SK-N-SH (cell line): Measurements from ENCODE around the gene LRTM2. TPM values are rescaled to one million over a fixed set of nuclear protein-coding genes. Genes with fewer than 3 reads are reported as not detected.

ENCODE experiments used
- CTCF ChIA-PET: fragments of 300-600, 350-600 bp; formaldehyde crosslinking; extraction: SDS; loops from one replicate; lab custom pipeline; 2021; lab: Yijun Ruan, JAX
- POLR2A ChIA-PET: fragments of 350-600 bp; sonication (Branson Sonifier 250); formaldehyde crosslinking; extraction: SDS; loops from one replicate; lab custom pipeline; 2020; ENCODE audit warnings: antibody characterized with exemption, inconsistent platforms; lab: Yijun Ruan, JAX
- DNase-seq: peaks from one replicate; pipeline ENCODE4 v3.0.0; 2012
- H2AFZ ChIP-seq: fragments of 200-600 bp; sonication (generic); 2 replicates; pipeline ENCODE4 v1.8.1; 2016; ENCODE audit warnings: antibody characterized with exemption, mild to moderate bottlenecking, low read depth
- H3F3A ChIP-seq: fragments of 200-600 bp; sonication (generic); replicated peaks from 2 replicates; pipeline ENCODE3; 2016; ENCODE audit warnings: antibody characterized with exemption, mild to moderate bottlenecking; ENCODE audit not compliant: insufficient read depth
- H3K27ac ChIP-seq, 2 experiments: fragments of 200-500 bp in 1 of 2; fragments of 200-600 bp in 1 of 2; sonication (Bioruptor generic) in 1 of 2; sonication (generic), shearing (Covaris generic) in 1 of 2; 2 replicates each; pipeline versions ENCODE4 v1.5.1 to v1.6.1; 2014 to 2016; ENCODE audit warnings: low read depth in 2 of 2, inconsistent platforms in 1 of 2, low read length in 1 of 2, mild to moderate bottlenecking in 1 of 2, mixed read lengths in 1 of 2
- H3K27me3 ChIP-seq: fragments of 200-600 bp; sonication (generic), shearing (Covaris generic); 2 replicates; pipeline ENCODE4 v1.6.1; 2016; ENCODE audit warnings: mixed run types; ENCODE audit not compliant: insufficient read depth
- H3K36me3 ChIP-seq, 2 experiments: fragments of 200-500 bp in 1 of 2; fragments of 200-600 bp in 1 of 2; sonication (Bioruptor generic) in 1 of 2; sonication (generic) in 1 of 2; replicated peaks in 1 of 2; 2 replicates each; pipeline versions ENCODE3 to v1.5.1; 2014 to 2016; ENCODE audit warnings: low read length in 1 of 2, mild to moderate bottlenecking in 1 of 2; ENCODE audit not compliant: insufficient read depth in 2 of 2, control insufficient read depth in 1 of 2
- H3K4me1 ChIP-seq, 2 experiments: fragments of 200-500 bp in 1 of 2; fragments of 200-600 bp in 1 of 2; sonication (Bioruptor generic) in 1 of 2; sonication (generic), shearing (Covaris generic) in 1 of 2; 2 replicates each; pipeline versions ENCODE4 v1.5.1 to v1.6.1; 2014 to 2016; ENCODE audit warnings: low read depth in 1 of 2, low read length in 1 of 2, mixed run types in 1 of 2; ENCODE audit not compliant: insufficient read depth in 2 of 2, control insufficient read depth in 1 of 2
- H3K4me2 ChIP-seq: fragments of 200-600 bp; sonication (generic), shearing (Covaris generic); 2 replicates; pipeline ENCODE4 v1.6.1; 2017; ENCODE audit warnings: mixed run types
- H3K4me3 ChIP-seq, 2 experiments: fragments of 200-500 bp in 1 of 2; fragments of 200-600 bp in 1 of 2; sonication (Bioruptor generic) in 1 of 2; sonication (generic), shearing (Covaris generic) in 1 of 2; 2 replicates each; pipeline versions ENCODE4 v1.5.1 to v1.8.1; 2014 to 2016; ENCODE audit warnings: low read depth in 2 of 2, inconsistent platforms in 1 of 2, low read length in 1 of 2, mild to moderate bottlenecking in 1 of 2, mixed read lengths in 1 of 2, moderate library complexity in 1 of 2
- H3K79me2 ChIP-seq: fragments of 200-600 bp; sonication (generic); 2 replicates; pipeline ENCODE4 v1.8.1; 2017; ENCODE audit warnings: mild to moderate bottlenecking; ENCODE audit not compliant: insufficient read depth
- H3K9ac ChIP-seq: fragments of 200-600 bp; sonication (generic); 2 replicates; pipeline ENCODE4 v1.6.1; 2017; ENCODE audit warnings: mixed run types
- H3K9me2 ChIP-seq: fragments of 200-600 bp; sonication (generic); 2 replicates; pipeline ENCODE4 v1.6.1; 2017; ENCODE audit warnings: mixed run types
- H3K9me3 ChIP-seq: fragments of 200-600 bp; sonication (generic); 2 replicates; pipeline ENCODE4 v1.6.1; 2017; ENCODE audit warnings: mixed run types, mild to moderate bottlenecking, moderate library complexity
- H4K20me1 ChIP-seq: fragments of 200-600 bp; sonication (generic); 2 replicates; pipeline ENCODE4 v1.6.1; 2017; ENCODE audit warnings: mild to moderate bottlenecking, mixed run types; ENCODE audit not compliant: insufficient read depth
- CHD2 ChIP-seq: fragments of 150-350 bp; IDR thresholded peaks from 2 replicates; pipeline ENCODE4 v1.6.1; 2018; ENCODE audit warnings: low read length; ENCODE audit not compliant: partially characterized antibody
- CTCF ChIP-seq: fragments of 200-600 bp; sonication (generic); IDR thresholded peaks from 2 replicates; pipeline ENCODE4 v1.6.1; 2017; ENCODE audit warnings: antibody characterized with exemption, mild to moderate bottlenecking, moderate library complexity
- EP300 ChIP-seq, 2 experiments: IDR thresholded peaks; 2 replicates each; pipeline versions ENCODE4 v1.4.0 to v1.6.1; 2012; ENCODE audit warnings: borderline replicate concordance in 1 of 2, low read depth in 1 of 2, low read length in 1 of 2
- FOXJ3 ChIP-seq: sonication (generic); formaldehyde crosslinking; IDR thresholded peaks from 2 replicates; pipeline ENCODE4 v1.5.1; 2020; ENCODE audit warnings: mild to moderate bottlenecking, missing genetic modification reagents
- FOXM1 ChIP-seq: IDR thresholded peaks from 2 replicates; pipeline ENCODE4 v1.4.0; 2012; ENCODE audit warnings: low read depth, mild to moderate bottlenecking
- GATA2 ChIP-seq: sonication (generic); formaldehyde crosslinking; IDR thresholded peaks from 2 replicates; pipeline ENCODE4 v1.5.0; 2020; ENCODE audit warnings: mild to moderate bottlenecking, missing genetic modification reagents
- IRF3 ChIP-seq: fragments of 150-350 bp; IDR thresholded peaks from 2 replicates; pipeline ENCODE4 v1.6.1; 2016; ENCODE audit warnings: mild to moderate bottlenecking, low read depth, low read length
- MAX ChIP-seq: IDR thresholded peaks from 2 replicates; pipeline ENCODE4 v1.4.0; 2012; ENCODE audit warnings: low read depth
- MXI1 ChIP-seq: IDR thresholded peaks from 2 replicates; pipeline ENCODE4 v1.6.1; 2012; ENCODE audit warnings: mild to moderate bottlenecking, low read depth, low read length, improper control_type of control experiment
- NRF1 ChIP-seq: IDR thresholded peaks from 2 replicates; pipeline ENCODE4 v1.6.1; 2012; ENCODE audit warnings: low read depth, mild to moderate bottlenecking, low read length
- PBX3 ChIP-seq: IDR thresholded peaks from 2 replicates; pipeline ENCODE4; 2012
- POLR2AphosphoS5 ChIP-seq: IDR thresholded peaks from 2 replicates; pipeline ENCODE4 v1.6.1; 2012; ENCODE audit warnings: low read depth, low read length
- RCOR1 ChIP-seq: fragments of 150-350 bp; IDR thresholded peaks from 2 replicates; pipeline ENCODE4 v1.6.1; 2017; ENCODE audit warnings: antibody characterized with exemption, low read length
- REST ChIP-seq: IDR thresholded peaks from 2 replicates; pipeline ENCODE4 v1.6.1; 2012; ENCODE audit warnings: mild to moderate bottlenecking, low read depth, low read length, moderate library complexity
- RXRA ChIP-seq: IDR thresholded peaks from 2 replicates; pipeline ENCODE4 v1.4.0; 2012; ENCODE audit warnings: low read depth, mild to moderate bottlenecking, borderline replicate concordance
- SIN3A ChIP-seq: IDR thresholded peaks from 2 replicates; pipeline ENCODE4 v1.6.1; 2012; ENCODE audit warnings: low read depth, mild to moderate bottlenecking, low read length, moderate library complexity, borderline replicate concordance
- SMC3 ChIP-seq: IDR thresholded peaks from 2 replicates; pipeline ENCODE4 v1.6.1; 2012; ENCODE audit warnings: low read depth, low read length, improper control_type of control experiment
- TAF1 ChIP-seq: IDR thresholded peaks from 2 replicates; pipeline ENCODE4 v1.6.1; 2012; ENCODE audit warnings: low read depth, mild to moderate bottlenecking, low read length, moderate library complexity, borderline replicate concordance
- TEAD4 ChIP-seq: IDR thresholded peaks from 2 replicates; pipeline ENCODE4 v1.4.0; 2012; ENCODE audit warnings: mild to moderate bottlenecking, borderline replicate concordance; ENCODE audit not compliant: insufficient read depth
- YY1 ChIP-seq: IDR thresholded peaks from 2 replicates; pipeline ENCODE4 v1.4.0; 2012; ENCODE audit warnings: low read depth, mild to moderate bottlenecking
- WGBS: methylation state at CpG from one replicate; pipeline ENCODE4 v1.1.6; 2017; ENCODE audit warnings: low lambda C conversion rate; 5-methylcytosine and 5-hydroxymethylcytosine counted together
- polyA plus RNA-seq, 3 experiments: library from polyadenylated mRNA; depleted of rRNA; stranded (reverse); fragments of >200 nt; gene quantifications; 2 replicates each; pipeline ENCODE4 v1.2.3, GENCODE V29; 2012

The LRTM2 gene
- polyA plus RNA-seq, 1 of the 3 experiments (the other 2 are of a cell fraction), result not detected

GRCh38 chr12:1865284-1865866 is 45.0 kb downstream of the LRTM2 start:
- CTCF ChIA-PET, result no interaction called here
- 83% methylated on average over 29 of the region's 32 CpGs for WGBS
- H3K27ac ChIP-seq, result no peak overlapping the region
- H3K79me2 ChIP-seq, result no peaks in the 10 kb centered on the region
- no peak overlapping the region for H3K4me2 ChIP-seq
- no peaks in the 10 kb centered on the region for H3F3A ChIP-seq
- H3K9me2 ChIP-seq, result no peaks in the 10 kb centered on the region
- H3K4me3 ChIP-seq, result no peak overlapping the region
- no peak overlapping the region for H2AFZ ChIP-seq
- H3K27me3 ChIP-seq, result no peaks in the 10 kb centered on the region
- H3K9me3 ChIP-seq, result 0 out of 2 replicates have a peak, but pooled peaks cover 3% of the 10 kb centered on the region
- H3K4me1 ChIP-seq, result peaks cover 0 to 3% of the 10 kb centered on the region in 2 experiments; a peak in 2 of 4 replicates
- no peaks in the 10 kb centered on the region for H4K20me1 ChIP-seq
- DNase-seq, result no peak
- no peak for TF ChIP-seq SIN3A
- TF ChIP-seq NRF1, result no peak
- no peak for TF ChIP-seq TAF1
- no peak for TF ChIP-seq SMC3
- POLR2A ChIA-PET, result no interaction called here
- H3K9ac ChIP-seq, result no peak overlapping the region
- H3K36me3 ChIP-seq, result no peaks in the 10 kb centered on the region

- POLR2A ChIA-PET, result no interaction called here
- TF ChIP-seq FOXJ3 (CRISPR knock-in tag) (no peak), MXI1 (no peak), CHD2 (no peak), YY1 (no peak), GATA2 (no peak), RCOR1 (no peak), POLR2AphosphoS5 (no peak), REST (no peak), TEAD4 (no peak), PBX3 (no peak), CTCF (no peak), IRF3 (no peak), RXRA (no peak), MAX (no peak), SMC3 (no peak), EP300 (IDR thresholded peaks at IDR 0.05; ENCODE audit: borderline replicate concordance in 1 of 2, low read depth in 1 of 2, low read length in 1 of 2) (no peak), FOXM1 (no peak), SIN3A (no peak)
Observed at GRCh38 chr12:1869145-1869544, 48.8 kb downstream of the LRTM2 start.

More at GRCh38 chr12:1869145-1869544, 48.8 kb downstream of the LRTM2 start:
- CTCF ChIA-PET, result interaction anchor here (1.0 kb wide), 1 partner anchor 20 kb away, joined by 3 read pairs; no protein-coding TSS in a partner anchor
- H3K27me3 ChIP-seq, result peaks cover 8% of the 10 kb centered on the region; the same call in 1 of the 2 replicates
- no peak for DNase-seq
- H3K27ac ChIP-seq, result no peak overlapping the region
- 0 out of 2 replicates have a peak, but pooled peaks cover 3% of the 10 kb centered on the region for H3K9me3 ChIP-seq
- no peaks in the 10 kb centered on the region for H3K9me2 ChIP-seq
- no peaks in the 10 kb centered on the region for H3K79me2 ChIP-seq
- 33% methylated on average over 7 of the region's 10 CpGs for WGBS
- H4K20me1 ChIP-seq, result no peaks in the 10 kb centered on the region
- no peaks in the 10 kb centered on the region for H3K36me3 ChIP-seq
- no peak overlapping the region for H3K9ac ChIP-seq
- H3F3A ChIP-seq, result peaks cover 7% of the 10 kb centered on the region
- H3K4me1 ChIP-seq, result peaks cover 0 to 4% of the 10 kb centered on the region in 2 experiments; a peak in 1 of 4 replicates
- H3K4me3 ChIP-seq, result no peak overlapping the region
- no peak overlapping the region for H3K4me2 ChIP-seq
- no peak overlapping the region for H2AFZ ChIP-seq
